Measurements from ENCODE around the gene ZEB2. TPM values are rescaled to one million over a fixed set of nuclear protein-coding genes. Genes with fewer than 3 reads are reported as not detected.
A peak's percentile ranks its signal among the peaks of the same experiment; 100 is the strongest.

ZEB2 gene
- total RNA-seq, 6 donors from 2014 or later, result 104 to 237 (median 148) TPM

DNA sequence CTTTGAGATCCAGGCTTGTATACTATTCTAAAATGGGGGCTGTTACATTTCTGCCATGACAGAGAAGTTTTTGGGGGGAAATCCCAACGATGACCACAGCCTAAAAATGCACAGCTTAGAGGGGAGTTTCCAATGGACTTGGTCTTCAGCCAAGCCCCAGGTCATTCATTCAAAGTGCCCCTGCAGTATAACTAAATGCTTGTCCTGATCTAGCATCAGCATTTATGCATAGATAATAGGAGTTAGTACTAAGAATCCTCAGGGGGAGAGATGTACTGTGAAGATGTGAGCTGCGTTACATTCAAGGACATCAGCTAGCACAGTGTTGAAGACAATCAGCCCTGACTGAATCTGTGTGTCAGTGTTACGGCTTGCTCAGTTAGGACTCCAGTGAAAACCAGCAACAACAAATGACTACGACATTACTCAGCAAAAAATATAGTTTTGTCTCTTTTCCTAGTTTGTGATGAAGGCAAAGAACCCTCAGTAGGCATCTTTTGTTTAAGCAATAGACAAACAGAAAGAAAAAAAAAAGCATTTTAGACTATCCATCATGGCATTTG lies 160.9 kb downstream of the ZEB2 start:
- H3K27me3 ChIP-seq, result no peaks in the 10 kb centered on the region
- TF ChIP-seq POLR2AphosphoS5 (IDR thresholded peaks at IDR 0.05) (no peak), POLR2A (IDR thresholded peaks at IDR 0.05) (no peak), EP300 (IDR thresholded peaks at IDR 0.05) (no peak)
- TF ChIP-seq, protein P1, sequence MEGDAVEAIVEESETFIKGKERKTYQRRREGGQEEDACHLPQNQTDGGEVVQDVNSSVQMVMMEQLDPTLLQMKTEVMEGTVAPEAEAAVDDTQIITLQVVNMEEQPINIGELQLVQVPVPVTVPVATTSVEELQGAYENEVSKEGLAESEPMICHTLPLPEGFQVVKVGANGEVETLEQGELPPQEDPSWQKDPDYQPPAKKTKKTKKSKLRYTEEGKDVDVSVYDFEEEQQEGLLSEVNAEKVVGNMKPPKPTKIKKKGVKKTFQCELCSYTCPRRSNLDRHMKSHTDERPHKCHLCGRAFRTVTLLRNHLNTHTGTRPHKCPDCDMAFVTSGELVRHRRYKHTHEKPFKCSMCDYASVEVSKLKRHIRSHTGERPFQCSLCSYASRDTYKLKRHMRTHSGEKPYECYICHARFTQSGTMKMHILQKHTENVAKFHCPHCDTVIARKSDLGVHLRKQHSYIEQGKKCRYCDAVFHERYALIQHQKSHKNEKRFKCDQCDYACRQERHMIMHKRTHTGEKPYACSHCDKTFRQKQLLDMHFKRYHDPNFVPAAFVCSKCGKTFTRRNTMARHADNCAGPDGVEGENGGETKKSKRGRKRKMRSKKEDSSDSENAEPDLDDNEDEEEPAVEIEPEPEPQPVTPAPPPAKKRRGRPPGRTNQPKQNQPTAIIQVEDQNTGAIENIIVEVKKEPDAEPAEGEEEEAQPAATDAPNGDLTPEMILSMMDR (IDR thresholded peaks at IDR 0.05), result no peak
- peaks cover 0 to 11% (median 0%) of the 10 kb centered on the region in 4 donors for H3K4me1 ChIP-seq
- 73 to 83% methylated on average over 4 of the region's 4 CpGs for WGBS, 2 donors
- DNase-seq, result no peak
- H3K36me3 ChIP-seq, result no peaks in the 10 kb centered on the region
- no peaks in the 10 kb centered on the region for H3K9me3 ChIP-seq
- H3K27ac ChIP-seq, result no peak overlapping the region
- H3K4me3 ChIP-seq, result no peak overlapping the region
- ATAC-seq (ENCODE audit: low FRiP score in 2 of 2), result no peak

DNA sequence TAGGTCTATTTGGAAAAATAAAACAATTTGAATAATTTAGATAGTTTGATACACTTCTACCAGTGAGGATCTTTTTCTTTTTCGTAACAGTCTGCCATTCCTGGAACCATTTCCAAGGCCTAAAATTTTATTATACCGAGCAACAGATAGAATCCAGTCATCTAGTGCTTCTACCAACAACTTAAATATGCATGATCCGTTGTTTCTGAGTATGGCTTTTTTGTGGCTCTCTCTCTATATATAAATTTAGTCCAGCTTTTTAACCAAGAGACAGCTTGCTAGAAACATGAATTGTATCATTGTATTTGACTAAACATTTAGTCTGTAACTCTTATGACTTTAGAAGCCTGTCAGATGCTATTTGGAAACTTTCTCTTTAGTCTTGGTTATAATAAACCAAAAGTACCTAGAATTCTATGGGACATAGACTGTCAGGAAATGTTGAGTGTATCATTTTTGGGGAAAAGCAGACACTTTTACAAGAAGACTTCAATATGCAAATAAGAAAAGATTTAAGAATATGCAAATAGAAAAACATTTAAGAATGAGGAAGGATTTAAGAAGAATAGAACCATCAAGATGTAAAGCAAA lies 161.4 kb downstream of the ZEB2 start:
- no peak overlapping the region for H3K4me3 ChIP-seq
- WGBS, 2 donors, result 78 to 88% methylated on average over 3 of the region's 3 CpGs
- no peak for DNase-seq
- TF ChIP-seq, protein P1 (IDR thresholded peaks at IDR 0.05), result no peak
- TF ChIP-seq POLR2A (IDR thresholded peaks at IDR 0.05) (no peak), EP300 (IDR thresholded peaks at IDR 0.05) (no peak), POLR2AphosphoS5 (IDR thresholded peaks at IDR 0.05) (no peak)
- peaks cover 0 to 11% (median 0%) of the 10 kb centered on the region in 4 donors for H3K4me1 ChIP-seq
- H3K27ac ChIP-seq, result no peak overlapping the region
- no peaks in the 10 kb centered on the region for H3K27me3 ChIP-seq
- no peaks in the 10 kb centered on the region for H3K9me3 ChIP-seq
- H3K36me3 ChIP-seq, result no peaks in the 10 kb centered on the region
- no peak for ATAC-seq (ENCODE audit: low FRiP score in 2 of 2)

DNA sequence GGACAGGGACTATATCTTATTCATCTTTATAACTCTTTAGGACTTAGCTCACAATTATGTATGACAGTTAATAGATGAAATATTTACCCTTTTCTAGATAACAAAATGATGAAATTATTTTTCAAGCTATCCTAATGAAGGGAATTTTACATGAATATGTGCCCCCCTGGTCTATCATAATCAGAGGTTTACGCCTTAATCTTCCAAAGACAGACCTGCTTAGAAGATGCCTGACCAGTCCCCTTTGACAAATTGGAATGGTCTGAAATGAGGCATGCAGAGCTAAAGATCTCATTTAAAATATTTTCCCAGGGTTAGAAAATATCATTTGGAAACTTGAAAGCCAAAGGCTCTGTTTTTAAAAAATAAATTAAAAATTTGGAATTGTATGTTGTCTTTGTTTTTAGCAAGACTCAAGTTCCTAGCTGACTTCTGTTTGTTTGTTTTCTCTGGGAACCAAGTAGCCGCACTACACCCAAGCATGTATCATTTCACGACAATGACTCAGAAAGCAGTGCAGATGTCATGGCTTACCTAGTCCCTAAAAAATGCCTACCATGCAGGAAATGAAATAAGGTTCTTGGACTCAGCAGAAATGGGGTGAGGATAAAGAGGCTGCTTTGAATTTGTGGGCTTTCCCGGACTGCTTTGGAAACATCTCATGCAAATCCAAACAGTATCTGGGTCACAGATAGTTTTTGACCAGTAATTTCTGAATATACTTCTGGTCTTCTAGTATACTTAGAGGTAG lies 162.1 kb downstream of the ZEB2 start:
- Histone ChIP-seq H3K9me3 (no peaks in the 10 kb centered on the region), H3K4me1 (peaks cover 0 to 11% (median 0%) of the 10 kb centered on the region in 4 donors), H3K36me3 (no peaks in the 10 kb centered on the region), H3K27ac (peak overlapping the region in 2 of 4 donors; percentile 18 to 28), H3K4me3 (no peak overlapping the region), H3K27me3 (no peaks in the 10 kb centered on the region)
- TF ChIP-seq EP300 (IDR thresholded peaks at IDR 0.05) (no peak), POLR2AphosphoS5 (IDR thresholded peaks at IDR 0.05) (no peak), POLR2A (IDR thresholded peaks at IDR 0.05) (no peak)
- TF ChIP-seq, protein P1 (IDR thresholded peaks at IDR 0.05), result no peak
- peak; percentile 55 to 94 for ATAC-seq (ENCODE audit: low FRiP score in 2 of 2)
- DNase-seq, result no peak
- WGBS, 2 donors, result 73 to 74% methylated on average over 4 of the region's 4 CpGs

DNA sequence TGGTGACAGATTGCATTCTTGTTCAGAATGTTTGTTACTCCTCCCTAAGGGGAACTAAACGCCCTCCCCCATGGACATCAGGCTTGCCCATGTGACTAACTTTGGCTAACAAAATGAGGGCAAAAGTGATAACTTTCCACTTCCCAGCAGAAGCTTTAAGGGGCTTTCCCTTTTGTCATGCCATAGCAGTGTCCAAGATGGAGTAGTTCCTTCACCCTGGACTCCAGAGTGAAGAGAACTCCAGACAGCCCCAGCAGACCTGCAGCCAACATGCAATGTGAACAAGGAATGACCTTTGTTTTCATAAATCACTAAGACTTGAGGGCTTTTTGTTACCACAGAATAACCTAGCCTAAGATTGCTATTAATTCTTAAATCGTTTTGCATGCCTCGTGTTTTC lies 163.5 kb downstream of the ZEB2 start:
- H3K27ac ChIP-seq, result no peak overlapping the region
- ATAC-seq (ENCODE audit: low FRiP score in 2 of 2), result peak in 1 of 2 donors; percentile 50
- 79 to 80% methylated on average over 3 of the region's 3 CpGs for WGBS, 2 donors
- H3K27me3 ChIP-seq, result no peaks in the 10 kb centered on the region
- H3K36me3 ChIP-seq, result no peaks in the 10 kb centered on the region
- peaks cover 0 to 11% (median 0%) of the 10 kb centered on the region in 4 donors for H3K4me1 ChIP-seq
- H3K9me3 ChIP-seq, result no peaks in the 10 kb centered on the region
- no peak overlapping the region for H3K4me3 ChIP-seq
- TF ChIP-seq, protein P1 (IDR thresholded peaks at IDR 0.05), result no peak
- TF ChIP-seq EP300 (IDR thresholded peaks at IDR 0.05) (peak in 1 of 4 donors; percentile 50), POLR2A (IDR thresholded peaks at IDR 0.05) (peak in 1 of 4 donors; percentile 20), POLR2AphosphoS5 (IDR thresholded peaks at IDR 0.05) (no peak)
- no peak for DNase-seq
